NCI-H1436 (cell line): ENCODE data around the gene TFPT.
A peak's percentile ranks its signal among the peaks of the same experiment; 100 is the strongest.

Experiments used
- DNase-seq: peaks from one replicate; lab custom pipeline; 2025; lab: John Stamatoyannopoulos, UW

The TFPT gene

GRCh38 chr19:54149021-54149812 lies 33.8 kb upstream of the TFPT start:
- no peak for DNase-seq

- no peak for DNase-seq
These were observed 32.7 kb upstream of the TFPT start for GRCh38 chr19:54148158-54148557.

- DNase-seq = no peak
These were observed 32.2 kb upstream of the TFPT start for GRCh38 chr19:54147676-54148075.

DNA sequence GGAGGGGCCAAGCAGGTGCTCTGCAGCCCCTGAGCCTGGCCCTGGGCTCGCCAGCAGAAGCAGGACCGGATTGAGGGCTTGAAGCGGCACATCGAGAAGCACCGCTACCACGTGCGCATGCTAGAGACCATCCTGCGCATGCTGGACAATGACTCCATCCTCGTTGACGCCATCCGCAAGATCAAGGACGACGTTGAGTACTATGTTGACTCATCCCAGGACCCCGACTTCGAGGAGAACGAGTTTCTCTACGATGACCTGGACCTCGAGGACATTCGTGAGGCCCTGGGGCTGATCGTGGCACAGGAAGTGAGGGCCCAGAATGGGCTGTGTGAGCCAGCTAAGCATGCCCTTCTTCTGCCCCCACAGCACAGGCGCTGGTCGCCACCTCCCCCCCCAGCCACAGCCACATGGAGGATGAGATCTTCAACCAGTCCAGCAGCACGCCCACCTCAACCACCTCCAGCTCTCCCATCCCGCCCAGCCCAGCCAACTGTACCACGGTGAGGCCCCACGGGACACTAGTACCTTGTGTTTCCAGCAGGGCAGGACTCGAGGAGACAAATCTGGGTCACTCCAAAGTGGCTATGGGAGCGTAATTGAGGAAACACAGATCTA lies 30.2 kb upstream of the TFPT start:
- no peak for DNase-seq

DNA sequence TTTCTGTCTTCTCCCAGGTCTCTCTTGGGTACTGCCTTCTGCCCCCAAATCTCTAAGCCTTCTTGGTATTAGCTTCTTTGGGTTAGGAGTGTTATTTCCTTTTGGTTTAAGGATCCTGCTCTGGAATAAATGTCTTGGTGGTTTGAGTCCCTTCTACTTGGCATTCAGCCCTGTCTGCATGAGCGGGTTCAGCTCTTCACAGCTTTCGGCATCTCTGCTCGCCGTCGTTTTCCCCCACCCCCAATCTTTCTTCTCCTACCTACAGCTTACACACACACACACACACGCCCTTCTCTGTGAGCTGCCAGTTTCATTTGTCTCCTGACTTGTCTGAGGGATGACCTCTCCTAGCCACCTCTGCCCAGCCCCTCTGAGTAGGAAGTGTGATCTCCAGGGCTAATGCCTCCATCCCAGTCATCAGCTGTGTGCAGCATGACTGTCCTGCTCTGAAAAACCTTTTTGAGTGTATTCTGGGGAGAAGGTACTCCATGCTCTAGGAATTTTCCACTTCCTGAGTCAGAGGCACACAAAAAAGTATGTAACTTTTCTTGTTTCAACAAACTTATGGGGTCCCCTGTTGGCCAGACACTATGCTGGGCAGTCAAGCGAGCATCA lies 26.8 kb upstream of the TFPT start:
- DNase-seq = no peak

DNA sequence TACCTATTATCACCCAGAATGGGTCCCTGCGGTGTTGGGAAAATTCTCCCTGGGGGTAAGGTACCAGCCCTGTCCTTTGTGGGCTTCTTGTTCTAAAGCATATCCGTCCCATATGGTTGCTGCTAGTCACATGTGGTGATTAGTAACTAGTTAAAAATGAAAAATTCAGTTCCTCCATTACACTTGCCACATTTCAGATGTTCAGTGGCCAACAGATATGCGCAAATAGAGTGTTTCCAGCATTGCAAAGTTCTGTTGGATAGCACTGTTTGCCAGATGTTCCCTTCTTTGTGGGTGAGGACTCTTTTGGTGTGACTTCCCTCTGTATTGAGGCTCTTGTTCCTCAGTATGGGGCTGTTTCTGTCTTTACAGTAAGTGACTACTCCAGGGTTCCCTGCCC lies 25.9 kb upstream of the TFPT start:
- DNase-seq = no peak

DNA sequence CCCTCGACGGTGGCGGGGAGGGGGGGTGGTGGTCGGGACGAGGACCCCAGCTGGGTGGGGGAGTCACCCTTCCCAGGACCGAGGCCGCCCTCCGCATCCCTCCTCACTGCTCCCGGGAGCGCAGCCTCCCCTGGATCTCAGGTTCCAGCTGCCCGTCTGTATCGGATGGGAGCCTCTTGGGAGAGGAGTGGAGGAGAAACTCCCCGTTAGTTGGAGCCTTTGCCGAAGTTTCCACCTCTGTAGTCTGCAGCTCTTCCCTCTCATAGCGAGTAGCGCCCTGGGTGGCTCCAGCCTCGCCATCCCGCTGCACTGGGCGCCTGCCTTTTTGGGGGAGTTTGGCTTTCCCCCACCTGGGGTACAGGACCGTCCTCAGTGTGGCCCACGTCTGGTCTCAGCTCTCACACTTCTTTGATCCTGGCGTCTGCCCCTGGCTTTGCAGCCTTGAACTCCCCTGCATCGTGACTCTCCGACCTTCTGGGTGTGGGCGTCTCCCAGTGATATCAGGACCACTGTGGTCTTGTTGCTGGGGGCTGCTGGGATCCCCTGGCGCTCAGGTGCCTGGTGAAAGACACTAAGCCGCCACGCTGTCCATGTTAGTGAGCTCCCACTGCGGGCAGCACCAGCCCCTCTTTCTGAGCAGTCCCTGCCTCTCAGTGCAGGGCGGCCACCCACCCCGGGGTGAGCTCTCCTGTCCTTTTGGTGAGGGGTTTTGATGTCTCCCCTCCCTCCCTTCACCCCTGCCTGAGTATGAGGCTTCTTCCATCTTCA lies 23.2 kb upstream of the TFPT start:
- DNase-seq = no peak

GRCh38 chr19:54137699-54138488 lies 22.4 kb upstream of the TFPT start, which contains the start of gene CNOT3:
CNOT3 (plus strand) TSS chr19:54137762; CDS start chr19:54142979, 5,217 bp downstream.
- DNase-seq = no peak

GRCh38 chr19:54136864-54137698 lies 21.6 kb upstream of the TFPT start:
- DNase-seq = peak; percentile 100

GRCh38 chr19:54136086-54136863 lies 20.8 kb upstream of the TFPT start:
- DNase-seq = no peak

- DNase-seq = no peak
These were observed 18.6 kb upstream of the TFPT start for GRCh38 chr19:54133957-54134590.

GRCh38 chr19:54133312-54133956 lies 18.0 kb upstream of the TFPT start:
- peak; percentile 92 for DNase-seq

DNA sequence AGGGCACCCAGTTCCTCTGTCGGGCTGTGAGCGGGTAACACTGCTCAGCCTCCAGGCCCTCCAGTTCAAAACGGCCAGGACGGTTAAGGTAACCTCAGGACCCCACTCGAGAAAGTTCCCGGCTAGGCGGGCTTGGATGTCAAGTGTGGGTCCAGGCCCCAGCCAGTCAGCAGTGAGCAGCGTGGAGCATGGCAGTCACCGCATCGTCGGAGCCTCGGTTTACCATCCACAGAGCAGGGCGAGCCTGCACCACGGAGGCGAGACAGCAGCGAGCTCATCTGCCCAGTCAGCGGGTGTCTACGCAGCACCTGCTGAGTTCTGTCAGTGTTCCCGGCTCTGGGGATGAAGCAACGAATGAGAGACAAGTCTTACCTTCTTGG lies 14.2 kb upstream of the TFPT start:
- DNase-seq = no peak

DNA sequence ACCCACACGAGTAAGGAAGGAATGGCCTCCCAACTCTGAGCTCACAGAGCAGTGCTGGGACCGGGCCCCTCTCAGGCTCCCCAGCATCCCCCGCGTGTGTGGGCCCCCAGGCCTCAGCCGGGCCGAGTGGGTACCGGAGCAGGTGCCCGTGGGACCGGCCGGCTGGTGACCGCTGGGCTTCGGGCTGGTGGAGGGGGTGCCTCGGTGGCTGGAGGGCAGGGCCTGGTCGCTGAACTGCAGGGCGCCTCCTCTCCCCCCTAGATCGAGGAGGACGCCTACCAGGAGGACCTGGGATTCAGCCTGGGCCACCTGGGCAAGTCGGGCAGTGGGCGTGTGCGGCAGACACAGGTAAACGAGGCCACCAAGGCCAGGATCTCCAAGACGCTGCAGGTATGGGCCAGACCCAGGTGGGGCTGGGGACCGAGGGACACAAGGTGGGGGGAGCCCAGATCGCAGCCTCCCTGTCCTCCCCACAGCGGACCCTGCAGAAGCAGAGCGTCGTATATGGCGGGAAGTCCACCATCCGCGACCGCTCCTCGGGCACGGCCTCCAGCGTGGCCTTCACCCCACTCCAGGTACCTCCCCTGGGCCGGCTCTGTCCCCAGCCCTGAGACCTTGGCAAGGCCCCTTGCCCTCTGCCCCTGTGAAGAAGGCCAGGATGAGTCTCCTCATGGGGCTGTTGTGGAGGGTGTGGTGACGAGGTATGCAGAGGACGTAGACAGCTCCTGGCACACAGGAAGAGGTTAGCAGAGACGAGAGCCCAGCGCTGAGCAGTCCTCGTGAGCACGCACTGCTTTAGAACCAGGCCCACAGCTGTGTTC lies 13.5 kb upstream of the TFPT start:
- no peak for DNase-seq

- no peak for DNase-seq
These were observed 12.9 kb upstream of the TFPT start for GRCh38 chr19:54128441-54128725.

DNA sequence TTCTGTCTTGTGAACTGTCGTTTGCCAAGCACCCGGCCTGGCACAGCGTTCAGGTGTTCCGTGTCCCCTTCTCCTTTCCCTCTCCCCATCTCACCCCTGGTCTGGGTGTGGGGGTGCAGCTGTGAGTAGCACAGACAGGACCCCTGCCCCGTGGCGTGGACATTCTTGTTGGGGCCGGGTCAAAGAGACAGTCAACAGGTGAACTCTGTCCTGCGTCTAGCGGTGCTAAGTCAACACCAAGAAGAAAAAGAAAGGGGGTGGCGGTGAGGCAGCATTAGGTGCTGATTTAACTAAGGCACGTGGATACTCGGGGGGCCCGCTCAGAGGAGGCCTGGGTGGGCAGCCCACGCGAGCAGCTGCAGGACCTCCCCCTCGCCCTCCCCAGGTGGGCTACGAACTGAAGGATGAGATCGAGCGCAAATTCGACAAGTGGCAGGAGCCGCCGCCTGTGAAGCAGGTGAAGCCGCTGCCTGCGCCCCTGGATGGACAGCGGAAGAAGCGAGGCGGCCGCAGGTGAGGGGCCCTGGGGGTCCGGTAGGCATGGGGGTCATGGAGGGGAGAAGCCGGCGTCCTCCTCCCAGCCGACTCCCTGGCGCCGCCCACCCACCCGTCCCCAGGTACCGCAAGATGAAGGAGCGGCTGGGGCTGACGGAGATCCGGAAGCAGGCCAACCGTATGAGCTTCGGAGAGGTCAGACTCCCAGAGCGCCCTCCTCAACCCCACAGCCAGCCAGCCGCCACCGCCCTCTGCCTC lies 12.4 kb upstream of the TFPT start:
- no peak for DNase-seq

- no peak for DNase-seq
These were observed 10.3 kb upstream of the TFPT start for GRCh38 chr19:54125713-54126112.

- no peak for DNase-seq
These were observed 8.9 kb upstream of the TFPT start for GRCh38 chr19:54124393-54124792.
